Gastrocnemius medialis (tissue), 4 donors: ENCODE results near the gene MRPL40. TPM values are rescaled to one million over a fixed set of nuclear protein-coding genes. Genes with fewer than 3 reads are reported as not detected.

Experiments
- ATAC-seq, 2 donors: fragments of 150-250 bp; one replicate each; pipeline ENCODE4 v1.9.1; 2016
- DNase-seq, 2 donors: peaks; one replicate each; pipeline ENCODE4 v3.0.0-alpha.2; 2019
- H3K27ac ChIP-seq, 4 donors: fragments of 200-600 bp; sonication (generic); 1 replicate in 1 of 4; 2 replicates in 3 of 4; pipeline ENCODE4 v1.5.1; 2016 to 2018; ENCODE audit warnings: mild to moderate bottlenecking in 2 of 4, moderate library complexity in 1 of 4
- H3K27me3 ChIP-seq, 3 donors: fragments of 200-600 bp; sonication (generic) in 2 of 3; 1 replicate in 1 of 3; 2 replicates in 2 of 3; pipeline versions ENCODE4 v1.5.1 to v1.6.0; 2016 to 2019; ENCODE audit warnings: mild to moderate bottlenecking in 1 of 3, moderate library complexity in 1 of 3
- H3K36me3 ChIP-seq, 2 donors: fragments of 200-600 bp; sonication (generic) in 1 of 2; one replicate each; pipeline ENCODE4 v1.5.1; 2017 to 2018
- H3K4me1 ChIP-seq, 2 donors: fragments of 200-600 bp; sonication (generic) in 1 of 2; one replicate each; pipeline ENCODE4 v1.5.1; 2016 to 2017; ENCODE audit warnings: mild to moderate bottlenecking in 2 of 2
- H3K4me3 ChIP-seq, 4 donors: fragments of 200-600 bp; sonication (generic) in 3 of 4; 1 replicate in 1 of 4; 2 replicates in 3 of 4; pipeline ENCODE4 v1.5.1; 2016 to 2019; ENCODE audit warnings: mild to moderate bottlenecking in 2 of 4
- H3K9me3 ChIP-seq, 3 donors: fragments of 200-600 bp; sonication (generic) in 2 of 3; 1 replicate in 1 of 3; 2 replicates in 2 of 3; pipeline ENCODE4 v1.5.1; 2016 to 2019
- CTCF ChIP-seq, 5 experiments: fragments of 450-650 bp in 3 of 5; fragments of 200-600 bp in 2 of 5; sonication (generic) in 2 of 5; IDR thresholded peaks in 4 of 5; conservative IDR thresholded peaks in 1 of 5; 1 replicate in 4 of 5; 2 replicates in 1 of 5; pipeline ENCODE4 v1.5.1; 2016 to 2019; ENCODE audit warnings: antibody characterized with exemption in 5 of 5, mild to moderate bottlenecking in 3 of 5, moderate library complexity in 3 of 5
- POLR2A ChIP-seq, 2 donors: fragments of 450-650 bp; IDR thresholded peaks; one replicate each; pipeline ENCODE4 v1.6.1; 2017; ENCODE audit warnings: antibody characterized with exemption in 2 of 2, mild to moderate bottlenecking in 2 of 2, moderate library complexity in 2 of 2
- in situ Hi-C, 4 donors: fragments of 200-750 bp; cut with MboI; loops; one replicate each; pipeline versions ENCODE4 v1.15.0 to v1.8.0; 2017; ENCODE audit warnings: low sequenced_read_pairs in 4 of 4
- intact Hi-C: fragments of 100-400 bp; cut with DNase I; formaldehyde crosslinking; loops from one replicate; pipeline ENCODE4 v1.15.1; 2023; ENCODE audit warnings: low total_unique reads
- total RNA-seq, 4 donors: library from RNA; depleted of rRNA; stranded (reverse); fragments of >200 nt; gene quantifications; one replicate each; pipeline versions ENCODE4 v1.1.0 to v1.2.3, GENCODE V29; 2016

The MRPL40 gene
- total RNA-seq, 4 donors from 2014 or later: 53.8 to 75.1 (median 61.5) TPM

GRCh38 chr22:19412923-19413322 lies 19.4 kb upstream of the MRPL40 start:
- ATAC-seq: no peak
- H3K27me3 ChIP-seq: no peaks in the 10 kb centered on the region
- DNase-seq: no peak
- H3K4me3 ChIP-seq: no peak overlapping the region
- intact Hi-C loops (no loop called here), in situ Hi-C loops (no loop called here)
- H3K36me3 ChIP-seq: peaks cover 0 to 26% of the 10 kb centered on the region in 2 donors
- peaks cover 9 to 19% of the 10 kb centered on the region in 2 donors for H3K4me1 ChIP-seq
- TF ChIP-seq POLR2A (IDR thresholded peaks at IDR 0.05): no peak
- no peak for TF ChIP-seq CTCF (IDR thresholded peaks at IDR 0.05 in 4 of 5, conservative IDR thresholded peaks at IDR 0.05 in 1 of 5)
- no peak overlapping the region for H3K27ac ChIP-seq
- H3K9me3 ChIP-seq: no peaks in the 10 kb centered on the region

GRCh38 chr22:19419086-19419463 lies 13.3 kb upstream of the MRPL40 start:
- Histone ChIP-seq H3K36me3 (no peaks in the 10 kb centered on the region), H3K4me1 (peaks cover 0 to 17% of the 10 kb centered on the region in 2 donors), H3K27ac (no peak overlapping the region), H3K9me3 (no peaks in the 10 kb centered on the region), H3K4me3 (no peak overlapping the region), H3K27me3 (no peaks in the 10 kb centered on the region)
- DNase-seq (no peak), ATAC-seq (peak in 1 of 2 donors; percentile 27)
- TF ChIP-seq POLR2A (IDR thresholded peaks at IDR 0.05): no peak
- no peak for TF ChIP-seq CTCF (IDR thresholded peaks at IDR 0.05 in 4 of 5, conservative IDR thresholded peaks at IDR 0.05 in 1 of 5)
- in situ Hi-C loops (no loop called here), intact Hi-C loops (no loop called here)

GRCh38 chr22:19419464-19420178 lies 12.7 kb upstream of the MRPL40 start:
- Histone ChIP-seq H3K36me3 (no peaks in the 10 kb centered on the region), H3K27me3 (no peaks in the 10 kb centered on the region), H3K9me3 (no peaks in the 10 kb centered on the region), H3K4me1 (peaks cover 0 to 17% of the 10 kb centered on the region in 2 donors), H3K27ac (no peak overlapping the region), H3K4me3 (no peak overlapping the region)
- DNase-seq (no peak), ATAC-seq (no peak)
- intact Hi-C loops (loop anchor here (10.0 kb wide), 1 partner anchor 215 kb away; no protein-coding TSS in a partner anchor), in situ Hi-C loops (no loop called here)
- TF ChIP-seq CTCF (IDR thresholded peaks at IDR 0.05 in 4 of 5, conservative IDR thresholded peaks at IDR 0.05 in 1 of 5) (no peak), POLR2A (IDR thresholded peaks at IDR 0.05) (no peak)

- no peak for ATAC-seq
- no peak for DNase-seq
- TF ChIP-seq CTCF (IDR thresholded peaks at IDR 0.05 in 4 of 5, conservative IDR thresholded peaks at IDR 0.05 in 1 of 5) (no peak), POLR2A (IDR thresholded peaks at IDR 0.05) (no peak)
- Histone ChIP-seq H3K36me3 (no peaks in the 10 kb centered on the region), H3K4me3 (no peak overlapping the region), H3K27me3 (no peaks in the 10 kb centered on the region), H3K27ac (no peak overlapping the region), H3K9me3 (no peaks in the 10 kb centered on the region), H3K4me1 (peaks cover 0 to 17% of the 10 kb centered on the region in 2 donors)
- in situ Hi-C loops (no loop called here), intact Hi-C loops (loop anchor here (10.0 kb wide), 1 partner anchor 214 kb away; no protein-coding TSS in a partner anchor)
Measured at GRCh38 chr22:19420321-19420720, 12.0 kb upstream of the MRPL40 start.
